Immature natural killer cell (primary cell): ENCODE data around the gene EPHB6. TPM values are rescaled to one million over a fixed set of nuclear protein-coding genes. Genes with fewer than 3 reads are reported as not detected.

Experiments
- DNase-seq, 3 donors: peaks; one replicate each; pipeline ENCODE4 v3.0.0; 2022; ENCODE audit warnings: mixed read lengths in 1 of 3
- H3K27ac Mint-ChIP-seq, 6 donors: one replicate each; pipeline ENCODE4 v1.8.0; 2020; ENCODE audit warnings: mixed read lengths in 6 of 6, mild to moderate bottlenecking in 5 of 6, inconsistent platforms in 4 of 6, moderate library complexity in 3 of 6
- H3K27me3 Mint-ChIP-seq, 3 donors: one replicate each; pipeline ENCODE4 v1.8.0; 2020 to 2021; ENCODE audit warnings: low read depth in 3 of 3, mild to moderate bottlenecking in 3 of 3, mixed read lengths in 3 of 3, moderate library complexity in 3 of 3, inconsistent platforms in 1 of 3
- H3K36me3 Mint-ChIP-seq, 3 donors: one replicate each; pipeline ENCODE4 v1.8.0; 2020; ENCODE audit warnings: mixed read lengths in 3 of 3, inconsistent platforms in 2 of 3, mild to moderate bottlenecking in 2 of 3
- H3K4me1 Mint-ChIP-seq, 2 donors: one replicate each; pipeline ENCODE4 v1.8.0; 2020; ENCODE audit warnings: inconsistent platforms in 2 of 2, mild to moderate bottlenecking in 2 of 2, mixed read lengths in 2 of 2, moderate library complexity in 1 of 2
- H3K4me3 Mint-ChIP-seq, 5 donors: one replicate each; pipeline ENCODE4 v1.8.0; 2020; ENCODE audit warnings: mild to moderate bottlenecking in 5 of 5, mixed read lengths in 5 of 5, inconsistent platforms in 3 of 5, moderate library complexity in 3 of 5
- H3K9me3 Mint-ChIP-seq, 6 donors: one replicate each; pipeline ENCODE4 v1.8.0; 2020; ENCODE audit warnings: mild to moderate bottlenecking in 6 of 6, mixed read lengths in 6 of 6, inconsistent platforms in 4 of 6, moderate library complexity in 3 of 6
- polyA plus RNA-seq, 3 donors: library from polyadenylated mRNA; unstranded; fragments of 300-500 nt; fragmentation: Illumina TruSeq; gene quantifications; one replicate each; pipeline ENCODE4 v1.2.3, GENCODE V29; 2021

The EPHB6 gene
- polyA plus RNA-seq, 3 donors from 2014 or later = 2.4 to 3.8 (median 2.6) TPM

DNA sequence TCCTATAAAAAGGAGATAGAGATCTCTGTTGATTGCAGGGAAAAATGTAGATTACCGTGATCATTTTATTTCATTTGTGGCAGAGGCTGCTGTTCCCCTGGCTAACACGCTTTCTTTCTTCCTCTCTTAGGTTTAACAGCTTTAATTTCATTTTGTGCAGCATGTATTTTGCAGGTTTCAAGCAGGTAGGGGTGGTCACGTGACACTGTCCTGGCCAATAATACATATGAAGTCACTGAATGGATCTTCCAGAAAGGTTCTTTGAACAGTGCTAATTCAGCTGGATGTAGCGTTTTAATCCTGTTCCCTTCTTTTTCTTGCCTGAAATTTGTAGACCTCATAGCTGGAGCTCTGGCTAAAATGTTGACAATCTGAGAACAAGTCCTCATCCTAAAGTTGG, 3.6 kb upstream of the EPHB6 start:
- H3K27ac Mint-ChIP-seq = no peak overlapping the region
- H3K4me3 Mint-ChIP-seq = no peak overlapping the region
- H3K36me3 Mint-ChIP-seq = no peaks in the 10 kb centered on the region
- peaks cover 0 to 3% (median 2%) of the 10 kb centered on the region in 3 donors for H3K27me3 Mint-ChIP-seq
- H3K9me3 Mint-ChIP-seq = no peaks in the 10 kb centered on the region
- DNase-seq = no peak
- peaks cover 8 to 11% of the 10 kb centered on the region in 2 donors for H3K4me1 Mint-ChIP-seq

DNA sequence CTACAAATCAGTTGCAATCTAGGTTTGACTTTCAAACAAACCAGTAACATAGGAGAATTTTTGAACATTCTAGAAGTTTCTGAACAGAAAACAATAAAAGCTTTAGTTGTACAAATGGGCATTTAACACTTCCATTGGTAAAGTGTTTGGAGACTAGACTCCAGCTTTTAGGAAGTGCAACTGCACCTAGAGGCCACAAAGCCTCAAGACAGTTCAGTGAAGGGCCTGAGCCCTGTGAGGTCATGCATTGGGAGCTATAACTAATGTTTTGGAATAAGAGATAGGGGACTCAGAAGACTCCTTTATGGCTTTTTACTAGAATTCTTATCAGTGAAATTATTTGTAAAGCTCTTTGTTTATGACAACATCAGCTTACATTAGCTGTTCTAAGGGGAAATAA, 3.0 kb upstream of the EPHB6 start:
- H3K4me3 Mint-ChIP-seq = peak overlapping the region in 1 of 5 donors; percentile 46

DNA sequence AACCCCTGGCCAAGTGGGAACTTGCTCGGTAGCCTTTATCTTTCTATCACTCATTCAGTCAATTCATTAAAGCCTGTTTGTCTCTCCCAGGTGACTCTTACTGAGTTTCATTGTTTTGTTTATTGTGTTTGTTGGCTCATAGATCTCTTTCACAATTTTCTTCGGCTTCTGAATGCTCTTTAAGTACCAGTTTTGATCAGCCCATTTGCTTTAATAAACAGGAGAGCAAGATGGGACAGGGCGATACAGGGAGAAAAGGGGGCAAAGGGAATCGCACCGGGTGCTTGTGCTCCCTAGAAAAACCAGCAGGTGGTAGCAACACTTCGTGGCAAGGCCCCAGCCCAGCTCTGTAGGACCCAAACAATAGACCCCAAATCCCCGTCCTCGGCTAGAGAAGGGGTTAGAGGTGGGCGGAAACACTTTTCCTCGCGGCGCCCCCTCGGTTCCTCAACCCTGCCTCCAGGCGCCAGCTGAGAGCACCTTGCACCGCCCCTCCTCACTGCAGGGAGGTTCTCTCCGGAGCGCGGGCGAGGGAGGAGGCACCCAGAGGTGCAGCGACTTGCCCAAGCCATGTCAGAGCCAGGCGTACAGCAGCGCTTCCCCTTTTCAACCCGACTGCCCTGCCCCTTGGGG, 1.0 kb upstream of the EPHB6 start:
- peak; percentile 53 to 61 (median 54) for DNase-seq
- Mint-ChIP-seq H3K4me3 (peak overlapping the region; percentile 94 to 98 (median 97)), H3K4me1 (peaks cover 8 to 11% of the 10 kb centered on the region in 2 donors)

More for the DNA sequence above, 3.0 kb upstream of the EPHB6 start:
- Mint-ChIP-seq H3K4me1 (peaks cover 8 to 11% of the 10 kb centered on the region in 2 donors), H3K36me3 (no peaks in the 10 kb centered on the region), H3K27ac (no peak overlapping the region), H3K27me3 (peaks cover 0 to 3% (median 2%) of the 10 kb centered on the region in 3 donors), H3K9me3 (no peaks in the 10 kb centered on the region)
- DNase-seq = no peak

DNA sequence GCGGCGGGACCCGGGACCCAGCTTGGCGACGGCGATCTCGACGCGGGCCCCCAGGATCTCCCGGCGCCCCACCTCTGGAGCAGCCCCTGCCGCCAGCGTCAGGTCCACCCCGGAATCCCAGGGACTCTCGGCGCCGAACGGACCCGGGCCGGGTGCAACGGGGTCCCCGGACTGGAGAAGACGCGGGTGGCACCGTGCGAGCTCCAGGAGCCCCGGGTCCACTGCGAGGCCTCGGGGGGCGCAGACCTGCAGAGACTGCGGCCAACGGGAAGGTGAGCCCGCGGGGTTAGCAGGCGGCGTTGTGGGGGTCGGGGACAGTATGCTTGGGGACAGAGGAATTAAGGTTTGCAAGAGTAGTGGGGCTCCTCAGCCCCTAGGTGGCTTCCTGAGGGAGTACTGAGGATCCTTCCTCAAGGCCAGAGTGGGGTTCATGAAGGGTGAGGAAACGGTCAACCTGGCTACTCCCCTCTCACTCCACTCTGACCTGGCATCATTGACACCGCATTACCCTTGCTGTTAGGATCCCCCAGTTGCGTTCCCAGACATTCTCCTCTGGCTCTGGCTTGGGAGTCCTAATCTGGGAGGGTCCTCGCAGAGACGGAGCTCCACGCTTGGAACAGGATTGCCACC, 353 bp downstream of the EPHB6 start:
- no peaks in the 10 kb centered on the region for H3K36me3 Mint-ChIP-seq
- H3K4me1 Mint-ChIP-seq = peaks cover 8 to 11% of the 10 kb centered on the region in 2 donors
- peak overlapping the region; percentile 67 to 82 (median 79) for H3K4me3 Mint-ChIP-seq
- no peak for DNase-seq
- peaks cover 0 to 5% (median 0%) of the 10 kb centered on the region in 3 donors for H3K27me3 Mint-ChIP-seq
- H3K9me3 Mint-ChIP-seq = no peaks in the 10 kb centered on the region
- H3K27ac Mint-ChIP-seq = no peak overlapping the region

More for the DNA sequence above, 1.0 kb upstream of the EPHB6 start:
- H3K9me3 Mint-ChIP-seq = no peaks in the 10 kb centered on the region
- peak overlapping the region; percentile 15 to 91 (median 81) for H3K27ac Mint-ChIP-seq
- peaks cover 0 to 5% (median 2%) of the 10 kb centered on the region in 3 donors for H3K27me3 Mint-ChIP-seq
- no peaks in the 10 kb centered on the region for H3K36me3 Mint-ChIP-seq

DNA sequence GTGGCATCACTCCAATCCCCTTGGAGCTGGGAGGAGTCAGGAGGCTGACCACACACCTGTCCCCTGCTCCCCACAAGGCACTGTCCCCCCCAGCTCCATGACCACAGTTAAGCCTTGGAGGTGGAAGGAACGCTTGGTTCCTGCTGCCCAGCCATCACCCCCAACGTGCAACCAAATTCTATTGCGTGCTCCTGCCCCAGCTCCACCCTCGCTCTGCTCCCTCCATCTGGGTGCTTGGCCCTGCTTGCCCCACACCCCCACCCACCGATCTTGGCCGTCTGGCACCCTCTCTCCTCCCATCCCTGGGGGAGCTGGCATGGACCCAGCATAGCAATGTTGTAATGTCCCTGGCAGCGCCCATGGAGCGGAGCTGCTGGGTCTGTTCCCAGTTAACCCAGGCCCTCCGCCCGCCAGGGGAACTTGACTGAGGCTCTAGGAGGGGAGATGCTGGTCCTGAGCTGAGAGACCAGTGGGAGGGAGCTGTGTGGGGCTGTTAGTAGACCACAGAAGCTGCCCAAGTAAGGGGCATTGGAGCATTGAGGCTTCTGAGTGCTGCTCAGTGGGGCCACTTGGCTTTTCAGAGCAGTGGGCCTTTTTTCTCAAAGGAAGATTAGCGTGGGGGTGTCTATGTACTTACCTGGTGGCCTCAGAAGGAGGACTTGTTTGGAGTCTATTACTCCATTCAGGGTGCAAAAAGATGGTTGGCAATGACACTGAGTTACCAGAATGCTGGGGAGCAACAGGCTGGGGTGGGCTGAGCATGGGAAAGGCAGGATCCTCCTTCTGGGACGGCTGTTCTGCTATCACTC, 1.1 kb downstream of the EPHB6 start:
- H3K27ac Mint-ChIP-seq = no peak overlapping the region
- DNase-seq = no peak
- peaks cover 0 to 5% (median 0%) of the 10 kb centered on the region in 3 donors for H3K27me3 Mint-ChIP-seq
- no peaks in the 10 kb centered on the region for H3K36me3 Mint-ChIP-seq
- peak overlapping the region; percentile 67 to 82 (median 79) for H3K4me3 Mint-ChIP-seq
- H3K4me1 Mint-ChIP-seq = peaks cover 8 to 11% of the 10 kb centered on the region in 2 donors
- H3K9me3 Mint-ChIP-seq = no peaks in the 10 kb centered on the region

DNA sequence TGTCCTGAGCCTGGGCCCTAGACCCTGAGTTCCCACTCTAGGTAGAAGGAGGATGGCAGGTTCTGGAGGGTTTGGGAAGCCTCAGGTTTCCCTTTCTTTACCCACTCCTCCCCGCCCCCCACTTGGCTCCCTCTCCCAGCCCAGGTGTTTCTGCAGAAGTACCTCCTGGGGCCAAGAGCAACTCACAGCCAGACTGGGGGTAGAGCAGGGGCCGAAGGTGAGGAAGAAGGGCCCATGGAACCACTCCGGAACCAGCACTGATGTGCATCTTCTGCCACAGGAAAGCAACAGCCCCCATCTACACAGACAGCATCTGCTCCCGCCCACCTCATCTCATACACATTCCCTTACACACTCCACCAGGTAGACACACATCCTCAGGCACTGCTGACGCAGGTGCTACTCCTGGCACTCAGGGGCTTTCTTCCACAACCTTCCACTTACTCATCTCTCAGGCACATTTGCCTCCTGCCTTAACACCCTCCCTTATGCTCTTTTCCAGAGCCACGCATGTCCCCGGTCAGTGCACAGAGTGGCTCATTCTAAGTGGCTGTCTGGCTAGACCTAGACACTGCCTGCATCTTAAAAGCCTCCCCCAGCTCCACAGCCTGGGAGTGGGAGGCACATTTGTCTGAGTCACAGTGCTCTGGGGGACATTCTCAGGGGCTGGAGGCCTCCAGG, 1.8 kb downstream of the EPHB6 start:
- Mint-ChIP-seq H3K4me1 (peaks cover 8 to 11% of the 10 kb centered on the region in 2 donors), H3K36me3 (no peaks in the 10 kb centered on the region), H3K27me3 (peaks cover 0 to 5% (median 0%) of the 10 kb centered on the region in 3 donors), H3K4me3 (peak overlapping the region; percentile 4 to 79 (median 51)), H3K27ac (no peak overlapping the region), H3K9me3 (no peaks in the 10 kb centered on the region)
- no peak for DNase-seq

DNA sequence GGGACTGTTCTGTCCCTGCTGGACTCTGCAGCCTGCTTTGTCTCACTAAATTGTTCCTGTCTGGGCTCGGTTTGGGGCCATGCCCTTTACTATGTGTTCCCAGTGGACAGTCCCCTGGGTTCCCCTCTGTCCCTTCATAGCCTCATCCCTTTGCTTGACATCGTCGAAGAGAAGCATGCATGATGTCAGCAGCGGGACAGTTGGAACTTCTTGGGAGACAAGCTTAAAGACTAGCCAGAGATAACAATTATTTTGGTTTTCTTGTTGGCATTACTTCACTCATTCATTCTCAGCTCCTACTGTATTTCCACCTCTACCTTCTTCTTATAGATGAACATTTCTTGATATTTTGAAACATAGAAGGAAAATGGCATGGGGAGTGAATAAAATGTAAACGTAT, 2.7 kb downstream of the EPHB6 start:
- no peak for DNase-seq
- H3K4me1 Mint-ChIP-seq = peaks cover 8 to 11% of the 10 kb centered on the region in 2 donors
- H3K36me3 Mint-ChIP-seq = no peaks in the 10 kb centered on the region
- H3K9me3 Mint-ChIP-seq = no peaks in the 10 kb centered on the region
- H3K27me3 Mint-ChIP-seq = peaks cover 0 to 5% (median 0%) of the 10 kb centered on the region in 3 donors
- no peak overlapping the region for H3K4me3 Mint-ChIP-seq
- no peak overlapping the region for H3K27ac Mint-ChIP-seq

DNA sequence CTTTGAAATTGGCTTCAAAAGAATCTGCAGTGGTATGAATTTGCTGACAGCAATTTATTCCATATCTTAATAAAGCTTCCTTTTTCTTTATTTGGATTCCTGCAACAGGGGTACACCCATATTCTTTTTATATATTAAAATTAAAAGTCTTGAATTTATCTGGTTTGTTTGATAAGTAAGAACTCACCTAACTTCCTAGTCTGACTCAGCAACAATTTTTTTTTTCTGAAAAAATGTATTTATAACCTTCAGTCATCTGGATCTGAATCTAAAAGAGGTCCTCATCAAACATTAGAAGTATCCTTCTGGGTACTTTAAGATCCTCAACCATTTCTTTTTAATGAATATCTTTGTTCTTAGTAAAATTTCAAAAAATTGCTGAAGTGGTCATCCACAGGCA, 4.5 kb downstream of the EPHB6 start:
- no peak for DNase-seq
- H3K27ac Mint-ChIP-seq = no peak overlapping the region
- H3K36me3 Mint-ChIP-seq = peaks cover 0 to 4% (median 0%) of the 10 kb centered on the region in 3 donors
- H3K4me3 Mint-ChIP-seq = no peak overlapping the region
- H3K4me1 Mint-ChIP-seq = peaks cover 0 to 3% of the 10 kb centered on the region in 2 donors
- peaks cover 0 to 5% (median 0%) of the 10 kb centered on the region in 3 donors for H3K27me3 Mint-ChIP-seq
- no peaks in the 10 kb centered on the region for H3K9me3 Mint-ChIP-seq

DNA sequence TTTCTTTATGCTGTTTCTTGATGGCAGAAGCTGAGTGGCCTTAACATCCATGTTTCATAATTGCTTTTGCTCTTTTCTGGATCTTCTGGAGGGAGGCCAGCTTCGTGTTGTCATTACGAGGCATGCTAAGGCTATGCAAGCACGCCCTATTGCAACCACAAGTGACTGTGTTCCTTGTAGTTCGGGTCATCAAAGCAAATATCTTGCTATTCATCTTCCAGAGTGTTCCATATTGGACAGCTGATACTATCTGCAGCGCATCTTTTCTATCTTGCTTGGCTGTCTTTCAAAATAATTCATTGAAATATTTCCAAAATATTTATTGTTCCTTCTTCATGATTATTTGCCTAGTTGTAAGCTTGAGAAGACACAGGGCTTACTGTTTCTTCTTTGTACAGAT, 5.0 kb downstream of the EPHB6 start:
- Mint-ChIP-seq H3K9me3 (no peaks in the 10 kb centered on the region), H3K27ac (no peak overlapping the region), H3K36me3 (peaks cover 0 to 4% (median 0%) of the 10 kb centered on the region in 3 donors), H3K27me3 (peaks cover 0 to 5% (median 0%) of the 10 kb centered on the region in 3 donors), H3K4me3 (no peak overlapping the region), H3K4me1 (peaks cover 0 to 3% of the 10 kb centered on the region in 2 donors)
- DNase-seq = no peak

DNA sequence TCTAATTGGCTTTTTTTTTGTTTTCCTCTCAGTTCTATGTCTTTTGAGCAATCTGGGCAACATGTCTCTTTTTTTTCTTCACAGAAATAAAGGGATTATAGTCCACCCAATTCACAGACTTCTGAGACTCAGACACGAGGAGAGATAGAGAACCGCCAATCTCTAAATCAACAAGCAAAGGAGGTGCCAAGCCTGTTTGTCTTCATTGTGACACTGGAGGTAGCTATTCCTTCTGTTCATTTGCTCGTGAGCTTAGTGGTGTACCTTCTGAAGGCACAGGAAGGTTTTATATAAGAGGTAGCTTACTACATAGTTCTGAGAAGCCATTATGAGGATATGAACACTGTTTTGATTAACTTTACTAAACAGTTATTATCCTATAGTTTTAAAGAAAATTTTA, 6.1 kb downstream of the EPHB6 start:
- no peak for DNase-seq
- Mint-ChIP-seq H3K36me3 (peaks cover 0 to 4% (median 0%) of the 10 kb centered on the region in 3 donors), H3K9me3 (no peaks in the 10 kb centered on the region), H3K27ac (no peak overlapping the region), H3K4me1 (peaks cover 0 to under 1% of the 10 kb centered on the region in 2 donors), H3K4me3 (no peak overlapping the region), H3K27me3 (peaks cover 0 to 5% (median 0%) of the 10 kb centered on the region in 3 donors)

DNA sequence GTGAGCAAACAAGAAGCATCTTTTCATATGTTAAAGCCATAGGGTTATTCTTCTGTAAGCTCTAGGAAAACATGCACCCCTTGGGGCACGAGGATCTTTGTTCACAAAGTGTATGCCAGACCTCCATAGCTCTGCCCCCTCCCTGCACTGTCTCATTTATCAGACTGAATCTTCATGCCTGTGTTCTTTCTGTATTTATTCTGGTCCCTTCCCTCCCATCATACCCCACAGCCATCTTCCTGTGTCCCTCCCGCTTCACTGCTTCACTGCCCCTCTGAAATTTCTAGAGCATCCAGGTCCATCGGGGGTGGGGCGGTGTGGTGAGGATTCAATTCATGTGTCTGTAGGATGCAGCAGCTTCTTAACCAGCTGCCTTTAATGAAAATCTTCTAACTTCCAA, 7.5 kb downstream of the EPHB6 start:
- Mint-ChIP-seq H3K4me1 (no peaks in the 10 kb centered on the region), H3K27ac (no peak overlapping the region), H3K36me3 (peaks cover 0 to 4% (median 0%) of the 10 kb centered on the region in 3 donors), H3K9me3 (no peaks in the 10 kb centered on the region), H3K4me3 (no peak overlapping the region), H3K27me3 (peaks cover 0 to 5% (median 0%) of the 10 kb centered on the region in 3 donors)
- no peak for DNase-seq

DNA sequence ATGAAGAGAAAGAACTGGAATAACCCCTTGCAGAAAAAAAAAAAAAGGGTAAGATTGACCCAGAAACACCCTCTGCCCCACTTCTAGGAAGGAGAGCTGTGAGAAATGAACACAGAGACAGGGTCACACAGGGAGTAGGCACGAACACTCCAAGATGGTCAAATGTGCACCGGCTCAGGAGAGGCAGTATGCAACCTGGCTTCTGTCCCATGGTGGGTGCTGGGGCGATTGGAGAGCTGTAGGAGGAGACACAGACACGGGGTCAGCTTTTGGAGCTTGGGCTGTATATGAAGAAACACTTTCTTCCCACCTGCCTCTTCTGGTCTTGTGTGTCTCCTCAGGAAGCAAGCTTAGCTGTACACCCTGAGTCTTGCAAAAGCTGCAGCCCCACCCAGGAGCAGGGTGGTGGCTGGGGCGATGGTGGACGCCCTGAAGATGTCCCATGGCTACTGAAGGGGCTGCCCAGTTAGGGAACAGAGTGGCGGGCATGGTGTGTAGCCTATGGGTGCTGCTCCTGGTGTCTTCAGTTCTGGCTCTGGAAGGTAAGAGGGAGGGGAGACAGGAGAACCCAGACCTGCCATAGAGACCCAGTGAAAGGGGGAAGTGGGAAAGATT, 8.0 kb downstream of the EPHB6 start:
- Mint-ChIP-seq H3K27me3 (peaks cover 0 to 4% (median 0%) of the 10 kb centered on the region in 3 donors), H3K9me3 (no peaks in the 10 kb centered on the region), H3K4me1 (no peaks in the 10 kb centered on the region), H3K4me3 (no peak overlapping the region), H3K27ac (peak overlapping the region in 1 of 6 donors; percentile 42), H3K36me3 (peaks cover 0 to 4% (median 0%) of the 10 kb centered on the region in 3 donors)
- no peak for DNase-seq
